ENCODE data around the gene CHMP1A. TPM values are rescaled to one million over a fixed set of nuclear protein-coding genes. Genes with fewer than 3 reads are reported as not detected.

CHMP1A gene
- total and polyA plus RNA-seq, 2 of the 8 experiments (the other 6 are each of a cell fraction or from before 2014, with no cell fraction given): 64.4 to 75.8 TPM

DNA sequence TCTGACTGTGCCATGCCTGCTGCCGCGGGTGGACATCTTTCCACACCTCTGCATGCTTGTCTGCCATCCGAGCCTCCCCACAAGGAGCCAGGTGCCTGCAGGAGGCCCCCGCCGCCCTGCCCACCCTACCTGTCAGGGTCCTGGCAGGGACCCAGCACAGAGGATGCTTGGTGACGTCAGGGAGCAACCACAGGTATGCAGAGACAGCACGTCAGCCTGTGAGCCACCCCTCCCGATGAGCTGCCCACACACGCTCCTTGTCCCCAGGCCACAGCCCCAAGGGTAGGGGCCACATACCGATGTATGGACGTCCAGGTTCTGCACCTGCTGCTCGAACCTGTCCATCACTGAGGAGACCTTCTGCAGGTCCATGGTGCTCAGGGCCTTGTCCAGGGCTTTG lies 10.6 kb downstream of the CHMP1A start:
- no peak overlapping the region for H2AK5ac ChIP-seq (ENCODE audit: low read depth, low read length)
- H3K79me1 ChIP-seq (ENCODE audit: low read depth, low read length): peaks cover 3% of the 10 kb centered on the region
- no peak overlapping the region for H3K18ac ChIP-seq (ENCODE audit: extremely low read depth, low read length)
- no peak overlapping the region for H2AFZ ChIP-seq (ENCODE audit: low read length)
- no peak overlapping the region for H4K8ac ChIP-seq (ENCODE audit: extremely low read depth, insufficient read depth, low read length)
- H3K23ac ChIP-seq (ENCODE audit: insufficient read length): no peak overlapping the region
- H3K27ac ChIP-seq (ENCODE audit: low read depth, low read length): no peak overlapping the region
- H3K79me2 ChIP-seq (ENCODE audit: control insufficient read depth in 1 of 2, insufficient read depth in 2 of 2, low read length in 2 of 2): no peaks in the 10 kb centered on the region
- FAIRE-seq: no peak
- no peak overlapping the region for H2BK20ac ChIP-seq (ENCODE audit: low read length)
- POLR2A ChIA-PET (ENCODE audit: partially characterized antibody): no interaction called here
- no peak overlapping the region for H2BK12ac ChIP-seq (ENCODE audit: low read depth, low read length)
- H3K27me3 ChIP-seq (replicated peaks in 1 of 4; ENCODE audit: control insufficient read depth in 3 of 4, extremely low read depth in 1 of 4, insufficient read depth in 3 of 4, low read length in 3 of 4): no peaks in the 10 kb centered on the region
- H4K20me1 ChIP-seq (replicated peaks in 1 of 2; ENCODE audit: control insufficient read depth in 1 of 2, insufficient read depth in 2 of 2, low read length in 2 of 2): peaks cover 2 to 13% of the 10 kb centered on the region in 2 experiments
- H3K4me3 ChIP-seq (ENCODE audit: extremely low read depth in 1 of 4, insufficient read depth in 2 of 4, low read depth in 3 of 4, low read length in 4 of 4): no peak overlapping the region
- no peak overlapping the region for H4K5ac ChIP-seq (ENCODE audit: insufficient read length, low read depth, low read length)
- no peak overlapping the region for H3K9ac ChIP-seq (replicated peaks in 1 of 4; ENCODE audit: extremely low read depth in 1 of 4, low read depth in 3 of 4, low read length in 3 of 4)
- no peak overlapping the region for H3K14ac ChIP-seq (ENCODE audit: insufficient read length)
- H3K4me1 ChIP-seq (replicated peaks in 1 of 4; ENCODE audit: control insufficient read depth in 3 of 4, insufficient read depth in 4 of 4, low read length in 3 of 4): no peaks in the 10 kb centered on the region
- H2BK120ac ChIP-seq (replicated peaks; ENCODE audit: low read depth, low read length): no peak overlapping the region
- CTCF ChIA-PET (ENCODE audit: partially characterized antibody): interaction anchor here (1.7 kb wide), 1 partner anchor 10 kb away, joined by 6 read pairs; no protein-coding TSS in a partner anchor
- no peak overlapping the region for H2BK5ac ChIP-seq (ENCODE audit: low read depth, low read length)
- no peaks in the 10 kb centered on the region for H3K23me2 ChIP-seq (ENCODE audit: low read depth, low read length)
- H3K36me3 ChIP-seq (ENCODE audit: control insufficient read depth in 2 of 4, insufficient read depth in 4 of 4, low read length in 3 of 4): peaks cover 10 to 26% (median 20%) of the 10 kb centered on the region in 4 experiments; a peak in 7 of 8 replicates
- H3K4ac ChIP-seq (replicated peaks; ENCODE audit: insufficient read length, low read depth, low read length): no peak overlapping the region
- H4K91ac ChIP-seq (replicated peaks; ENCODE audit: insufficient read length, low read length): no peak overlapping the region
- H2BK15ac ChIP-seq (ENCODE audit: low read length): no peak overlapping the region
- H3K4me2 ChIP-seq (ENCODE audit: insufficient read depth in 1 of 2, low read depth in 2 of 2, low read length in 2 of 2): no peak overlapping the region
- H3K9me3 ChIP-seq (ENCODE audit: insufficient read depth in 2 of 2, low read depth in 1 of 2, low read length in 1 of 2): no peaks in the 10 kb centered on the region
- no peak for DNase-seq (ENCODE audit: low read depth in 1 of 2, low spot score in 2 of 2)
- H3K56ac ChIP-seq (replicated peaks; ENCODE audit: insufficient read length, low read depth, low read length): no peak overlapping the region
- WGBS, 2 experiments (ENCODE audit: extremely low coverage in 1 of 2, insufficient coverage in 1 of 2, insufficient read length in 1 of 2, insufficient replicate concordance in 2 of 2, low coverage in 1 of 2, low lambda C conversion rate in 2 of 2, missing lambda C conversion rate in 1 of 2): 84% methylated on average over 9 of the region's 12 CpGs; no CpG with 5 or more reads in 1 of the 2 experiments
- TF ChIP-seq RAD21 (IDR thresholded peaks at IDR 0.05 in 1 of 2, conservative IDR thresholded peaks at IDR 0.05 in 1 of 2; ENCODE audit: low read depth in 2 of 2, low read length in 2 of 2) (no peak), SUZ12 (IDR thresholded peaks at IDR 0.05; ENCODE audit: low read length) (no peak), RNF2 (IDR thresholded peaks at IDR 0.05; ENCODE audit: borderline replicate concordance, low read depth, low read length, missing control alignments, poor library complexity, severe bottlenecking) (no peak), KDM4A (IDR thresholded peaks at IDR 0.05; ENCODE audit: low read depth, low read length, severe bottlenecking) (no peak), RXRA (IDR thresholded peaks at IDR 0.05; ENCODE audit: insufficient read depth, low read depth, low read length) (no peak), SAP30 (IDR thresholded peaks at IDR 0.05; ENCODE audit: insufficient read depth, insufficient replicate concordance, low read length) (no peak), TCF12 (IDR thresholded peaks at IDR 0.05; ENCODE audit: low read depth, low read length) (no peak), TAF1 (IDR thresholded peaks at IDR 0.05; ENCODE audit: low read depth, low read length) (no peak)
- TF ChIP-seq, protein P1, sequence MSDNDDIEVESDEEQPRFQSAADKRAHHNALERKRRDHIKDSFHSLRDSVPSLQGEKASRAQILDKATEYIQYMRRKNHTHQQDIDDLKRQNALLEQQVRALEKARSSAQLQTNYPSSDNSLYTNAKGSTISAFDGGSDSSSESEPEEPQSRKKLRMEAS (IDR thresholded peaks at IDR 0.05): no peak
- TF ChIP-seq, protein P2, sequence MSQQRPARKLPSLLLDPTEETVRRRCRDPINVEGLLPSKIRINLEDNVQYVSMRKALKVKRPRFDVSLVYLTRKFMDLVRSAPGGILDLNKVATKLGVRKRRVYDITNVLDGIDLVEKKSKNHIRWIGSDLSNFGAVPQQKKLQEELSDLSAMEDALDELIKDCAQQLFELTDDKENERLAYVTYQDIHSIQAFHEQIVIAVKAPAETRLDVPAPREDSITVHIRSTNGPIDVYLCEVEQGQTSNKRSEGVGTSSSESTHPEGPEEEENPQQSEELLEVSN (IDR thresholded peaks at IDR 0.05): no peak

Data from H1 (cell line).